ENCODE results near the gene CENPI. TPM values are rescaled to one million over a fixed set of nuclear protein-coding genes. Genes with fewer than 3 reads are reported as not detected.

The CENPI gene
- total and polyA plus RNA-seq, 2 of the 13 experiments (the other 11 are each of a cell fraction or from before 2014, with no cell fraction given): 5.1 to 26.5 TPM

GRCh38 chrX:101051549-101052302 lies 46.3 kb upstream of the CENPI start, which contains the start of gene TRMT2B (continued):
- TF ChIP-seq ZBTB40 (IDR thresholded peaks at IDR 0.05) (no peak), ZBTB40 (CRISPR knock-in tag; IDR thresholded peaks at IDR 0.05) (0 out of 2 replicates have a peak, but pooled peaks have one; percentile 36), ZNF569 (CRISPR knock-in tag; IDR thresholded peaks at IDR 0.05; ENCODE audit: borderline replicate concordance) (no peak), FOXK2 (IDR thresholded peaks at IDR 0.05) (no peak), TBX3 (IDR thresholded peaks at IDR 0.05; ENCODE audit: borderline replicate concordance) (no peak), ZGPAT (CRISPR knock-in tag; IDR thresholded peaks at IDR 0.05) (peak; percentile 50; the same call in 1 of the 2 replicates), ZKSCAN1 (IDR thresholded peaks at IDR 0.05; ENCODE audit: low read length) (peak; percentile 85), GMEB1 (CRISPR knock-in tag; IDR thresholded peaks at IDR 0.05; ENCODE audit: borderline replicate concordance) (peak; percentile 39; the same call in 1 of the 2 replicates)
- TF ChIP-seq, protein P1, sequence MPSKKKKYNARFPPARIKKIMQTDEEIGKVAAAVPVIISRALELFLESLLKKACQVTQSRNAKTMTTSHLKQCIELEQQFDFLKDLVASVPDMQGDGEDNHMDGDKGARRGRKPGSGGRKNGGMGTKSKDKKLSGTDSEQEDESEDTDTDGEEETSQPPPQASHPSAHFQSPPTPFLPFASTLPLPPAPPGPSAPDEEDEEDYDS (CRISPR knock-in tag; IDR thresholded peaks at IDR 0.05): peak; percentile 28; the same call in 1 of the 2 replicates
- TF ChIP-seq, protein P2, sequence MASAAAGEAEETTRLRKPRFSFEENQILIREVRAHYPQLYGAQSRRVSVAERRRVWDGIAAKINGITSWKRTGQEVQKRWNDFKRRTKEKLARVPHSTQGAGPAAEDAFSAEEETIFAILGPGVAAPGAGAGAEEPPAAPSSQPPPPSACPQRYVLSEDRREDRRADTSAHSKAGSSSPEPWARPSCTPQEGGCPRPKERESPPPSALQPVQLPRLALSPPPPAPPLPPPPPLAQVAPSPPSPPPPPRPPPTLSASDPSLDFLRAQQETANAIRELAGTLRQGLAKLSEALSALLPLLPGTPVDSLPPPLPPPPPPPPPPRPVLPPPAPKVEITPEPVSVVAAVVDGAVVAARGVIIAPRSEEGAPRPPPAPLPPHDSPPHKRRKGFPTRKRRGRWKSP (CRISPR knock-in tag; IDR thresholded peaks at IDR 0.05): peak; percentile 47; the same call in 1 of the 2 replicates
- TF ChIP-seq, protein P3, sequence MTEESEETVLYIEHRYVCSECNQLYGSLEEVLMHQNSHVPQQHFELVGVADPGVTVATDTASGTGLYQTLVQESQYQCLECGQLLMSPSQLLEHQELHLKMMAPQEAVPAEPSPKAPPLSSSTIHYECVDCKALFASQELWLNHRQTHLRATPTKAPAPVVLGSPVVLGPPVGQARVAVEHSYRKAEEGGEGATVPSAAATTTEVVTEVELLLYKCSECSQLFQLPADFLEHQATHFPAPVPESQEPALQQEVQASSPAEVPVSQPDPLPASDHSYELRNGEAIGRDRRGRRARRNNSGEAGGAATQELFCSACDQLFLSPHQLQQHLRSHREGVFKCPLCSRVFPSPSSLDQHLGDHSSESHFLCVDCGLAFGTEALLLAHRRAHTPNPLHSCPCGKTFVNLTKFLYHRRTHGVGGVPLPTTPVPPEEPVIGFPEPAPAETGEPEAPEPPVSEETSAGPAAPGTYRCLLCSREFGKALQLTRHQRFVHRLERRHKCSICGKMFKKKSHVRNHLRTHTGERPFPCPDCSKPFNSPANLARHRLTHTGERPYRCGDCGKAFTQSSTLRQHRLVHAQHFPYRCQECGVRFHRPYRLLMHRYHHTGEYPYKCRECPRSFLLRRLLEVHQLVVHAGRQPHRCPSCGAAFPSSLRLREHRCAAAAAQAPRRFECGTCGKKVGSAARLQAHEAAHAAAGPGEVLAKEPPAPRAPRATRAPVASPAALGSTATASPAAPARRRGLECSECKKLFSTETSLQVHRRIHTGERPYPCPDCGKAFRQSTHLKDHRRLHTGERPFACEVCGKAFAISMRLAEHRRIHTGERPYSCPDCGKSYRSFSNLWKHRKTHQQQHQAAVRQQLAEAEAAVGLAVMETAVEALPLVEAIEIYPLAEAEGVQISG (CRISPR knock-in tag; IDR thresholded peaks at IDR 0.05): 0 out of 2 replicates have a peak, but pooled peaks have one; percentile 10

Data from HepG2 (cell line).